GM12878 (cell line): ENCODE results near the gene OSTN. TPM values are rescaled to one million over a fixed set of nuclear protein-coding genes. Genes with fewer than 3 reads are reported as not detected.

Experiments
- ATAC-seq: fragments of 200-7000 bp; cut with Tn5 transposase; 3 replicates; pipeline ENCODE4 v1.9.1; 2020; ENCODE audit warnings: mild to moderate bottlenecking, moderate library complexity
- BruUV-seq: library from RNA; stranded (reverse); fragments of 400-500 nt; replicated peaks from 2 replicates; lab custom pipeline; 2021; lab: Mats Ljungman, UMichigan
- CTCF ChIA-PET: fragments of 300-600 bp; sonication (Branson Sonifier 250); formaldehyde crosslinking; extraction: SDS; loops from one replicate; lab custom pipeline; 2021; ENCODE audit warnings: inconsistent platforms; lab: Yijun Ruan, JAX
- POLR2A ChIA-PET: fragments of 350-600 bp; formaldehyde crosslinking; extraction: SDS; loops from one replicate; lab custom pipeline; 2021; ENCODE audit warnings: inconsistent platforms; lab: Charles Lee
- RAD21 ChIA-PET: fragments of 300-600 bp; sonication (Branson Sonifier 250); formaldehyde crosslinking; loops from one replicate; lab custom pipeline; 2023; ENCODE audit warnings: antibody characterized with exemption; ENCODE audit not compliant: unreplicated experiment; lab: Charles Lee
- SMC1A ChIA-PET: fragments of 300-600 bp; sonication (Branson Sonifier 250); formaldehyde crosslinking; loops from one replicate; lab custom pipeline; 2023; ENCODE audit not compliant: unreplicated experiment, uncharacterized antibody; lab: Charles Lee
- DNase-seq: peaks from one replicate; pipeline ENCODE4 v3.0.0-alpha.2; 2011; ENCODE audit warnings: low read depth, low spot score
- FAIRE-seq: peaks from 3 replicates; lab custom pipeline; 2011; peaks lifted over from hg19 to GRCh38; lab: Jason Lieb, UNC
- H2AFZ ChIP-seq: 2 replicates; pipeline ENCODE4 v1.6.0; 2011; ENCODE audit warnings: low read depth, low read length, control low read depth; ENCODE audit not compliant: control insufficient read depth
- H3K27ac ChIP-seq: 2 replicates; pipeline ENCODE4 v1.5.1; 2011; ENCODE audit warnings: control low read depth; ENCODE audit not compliant: control insufficient read depth, insufficient read depth
- H3K27me3 ChIP-seq, 2 experiments: replicated peaks in 1 of 2; 2 replicates each; pipeline versions ENCODE4 v1.6.0 to v1.6.1; 2011; ENCODE audit warnings: low read length in 1 of 2; ENCODE audit not compliant: control insufficient read depth in 2 of 2, insufficient read depth in 2 of 2
- H3K36me3 ChIP-seq, 2 experiments: 2 replicates each; pipeline ENCODE4 v1.5.1; 2011; ENCODE audit warnings: low read length in 1 of 2; ENCODE audit not compliant: control insufficient read depth in 2 of 2, insufficient read depth in 2 of 2
- H3K4me1 ChIP-seq: 2 replicates; pipeline ENCODE4 v1.6.1; 2011; ENCODE audit warnings: mild to moderate bottlenecking, low read length, moderate library complexity, mixed read lengths; ENCODE audit not compliant: control insufficient read depth, insufficient read depth
- H3K4me2 ChIP-seq: 2 replicates; pipeline ENCODE4 v1.6.0; 2011; ENCODE audit warnings: control low read depth; ENCODE audit not compliant: control insufficient read depth, insufficient read depth
- H3K4me3 ChIP-seq: fragments of 200-600 bp; sonication (generic); 2 replicates; pipeline ENCODE4 v1.5.1; 2016
- H3K79me2 ChIP-seq: 2 replicates; pipeline ENCODE4 v1.6.0; 2011; ENCODE audit warnings: low read length; ENCODE audit not compliant: control insufficient read depth, insufficient read depth
- H3K9ac ChIP-seq: 2 replicates; pipeline ENCODE4 v1.8.0; 2011; ENCODE audit warnings: low read length, control low read depth, mixed read lengths; ENCODE audit not compliant: control insufficient read depth, insufficient read depth
- H3K9me3 ChIP-seq: replicated peaks from 3 replicates; pipeline ENCODE4 v1.5.1; 2011; ENCODE audit warnings: mild to moderate bottlenecking, low read length; ENCODE audit not compliant: control insufficient read depth, insufficient read depth
- H4K20me1 ChIP-seq: 2 replicates; pipeline ENCODE4 v1.6.0; 2011; ENCODE audit not compliant: control insufficient read depth, insufficient read depth
- CREB1 ChIP-seq: IDR thresholded peaks from 2 replicates; pipeline ENCODE4 v1.6.1; 2012; ENCODE audit warnings: low read depth, mild to moderate bottlenecking, inconsistent platforms
- CREM ChIP-seq: IDR thresholded peaks from 2 replicates; pipeline ENCODE4 v1.6.1; 2014; ENCODE audit warnings: antibody characterized with exemption, low read depth
- FOXM1 ChIP-seq: IDR thresholded peaks from 2 replicates; pipeline ENCODE4 v1.6.1; 2012; ENCODE audit warnings: low read depth, mild to moderate bottlenecking, inconsistent platforms, low read length, moderate library complexity
- JUNB ChIP-seq: IDR thresholded peaks from 2 replicates; pipeline ENCODE4 v1.6.1; 2016; ENCODE audit warnings: antibody characterized with exemption, mild to moderate bottlenecking
- MYB ChIP-seq: fragments of 150-350 bp; IDR thresholded peaks from 2 replicates; pipeline ENCODE4 v1.6.1; 2014; ENCODE audit warnings: mild to moderate bottlenecking, low read depth, low read length, borderline replicate concordance
- POLR2AphosphoS2 ChIP-seq: IDR thresholded peaks from 2 replicates; pipeline ENCODE4 v1.6.1; 2011; ENCODE audit warnings: low read depth, mild to moderate bottlenecking, low read length, improper control_type of control experiment, moderate library complexity
- RAD51 ChIP-seq: fragments of 450-650 bp; IDR thresholded peaks from 2 replicates; pipeline ENCODE4 v1.6.1; 2016; ENCODE audit warnings: moderate library complexity, mild to moderate bottlenecking, inconsistent platforms
- RFX5 ChIP-seq: IDR thresholded peaks from 2 replicates; pipeline ENCODE4 v1.6.1; 2011; ENCODE audit warnings: low read depth, low read length, improper control_type of control experiment
- SIX5 ChIP-seq: IDR thresholded peaks from 2 replicates; pipeline ENCODE4 v1.6.1; 2011; ENCODE audit warnings: mild to moderate bottlenecking, low read depth, low read length, moderate library complexity; ENCODE audit not compliant: severe bottlenecking
- SMAD1 ChIP-seq: fragments of 450-650 bp; IDR thresholded peaks from 2 replicates; pipeline ENCODE4 v1.6.1; 2018; ENCODE audit warnings: mild to moderate bottlenecking, low read depth; ENCODE audit not compliant: partially characterized antibody
- TARDBP ChIP-seq: IDR thresholded peaks from 2 replicates; pipeline ENCODE4 v1.6.1; 2016; ENCODE audit warnings: borderline replicate concordance
- ZNF217 ChIP-seq: fragments of 450-650 bp; IDR thresholded peaks from 2 replicates; pipeline ENCODE4 v1.6.1; 2017; ENCODE audit warnings: antibody characterized with exemption, mild to moderate bottlenecking
- WGBS: methylation state at CpG from one replicate; pipeline ENCODE4 v1.1.6; 2016; ENCODE audit warnings: low lambda C conversion rate; ENCODE audit not compliant: insufficient replicate concordance, insufficient coverage; ENCODE audit errors: missing lambda C conversion rate; 5-methylcytosine and 5-hydroxymethylcytosine counted together
- in situ Hi-C: fragments of 300-500 bp; cut with MboI; formaldehyde crosslinking; loops from 9 replicates; pipeline ENCODE4 v1.14.3; 2018; ENCODE audit warnings: mixed read lengths
- intact Hi-C: fragments of 100-400 bp; cut with micrococcal nuclease; formaldehyde crosslinking; loops from one replicate; pipeline ENCODE4 v1.14.2; 2022; ENCODE audit not compliant: unreplicated experiment
- polyA plus RNA-seq, 11 experiments: library from polyadenylated mRNA; depleted of rRNA in 4 of 11; unstranded in 6 of 11; stranded (reverse) in 5 of 11; fragments of >200 nt; fragmentation: Nextera tagmentation in 4 of 11; fragmentation: Illumina TruSeq in 1 of 11; extraction: Ambion mirVana in 4 of 11; extraction: Trizol in 1 of 11; gene quantifications; 1 replicate in 1 of 11; 2 replicates in 10 of 11; pipeline versions ENCODE4 v1.2.1 to v1.2.3, GENCODE V29; 2011 to 2016; ENCODE audit warnings: inconsistent platforms in 2 of 11, missing spikeins in 2 of 11, low read depth in 1 of 11
- total RNA-seq, 4 experiments: library from RNA; depleted of rRNA in 3 of 4; stranded (reverse); fragments of >200 nt in 3 of 4; fragmentation: Illumina TruSeq in 1 of 4; extraction: Trizol in 1 of 4; gene quantifications; 2 replicates each; pipeline versions ENCODE4 v1.2.1 to v1.2.3, GENCODE V29; 2013 to 2021
- TF ChIP-seq, protein P1 (sequence below): fragments of 450-650 bp; IDR thresholded peaks from 2 replicates; pipeline ENCODE4 v1.6.1; 2018; ENCODE audit warnings: mild to moderate bottlenecking, low read depth, moderate library complexity; ENCODE audit not compliant: partially characterized antibody
- TF ChIP-seq, protein P2 (sequence below): IDR thresholded peaks from 2 replicates; pipeline ENCODE4 v1.6.1; 2012; ENCODE audit warnings: low read length, inconsistent platforms
- TF ChIP-seq, protein P3 (sequence below): fragments of 450-650 bp; IDR thresholded peaks from 2 replicates; pipeline ENCODE4 v1.6.1; 2016; ENCODE audit warnings: mild to moderate bottlenecking
- TF ChIP-seq, protein P4 (sequence below): fragments of 450-650 bp; IDR thresholded peaks from 2 replicates; pipeline ENCODE4 v1.6.1; 2016; ENCODE audit warnings: mild to moderate bottlenecking, moderate library complexity, borderline replicate concordance

The OSTN gene
- total and polyA plus RNA-seq, 10 of the 15 experiments (the other 5 are each of a cell fraction or from before 2014, with no cell fraction given) = 0.04 to 0.27 (median 0.06) TPM; not detected in 6

DNA sequence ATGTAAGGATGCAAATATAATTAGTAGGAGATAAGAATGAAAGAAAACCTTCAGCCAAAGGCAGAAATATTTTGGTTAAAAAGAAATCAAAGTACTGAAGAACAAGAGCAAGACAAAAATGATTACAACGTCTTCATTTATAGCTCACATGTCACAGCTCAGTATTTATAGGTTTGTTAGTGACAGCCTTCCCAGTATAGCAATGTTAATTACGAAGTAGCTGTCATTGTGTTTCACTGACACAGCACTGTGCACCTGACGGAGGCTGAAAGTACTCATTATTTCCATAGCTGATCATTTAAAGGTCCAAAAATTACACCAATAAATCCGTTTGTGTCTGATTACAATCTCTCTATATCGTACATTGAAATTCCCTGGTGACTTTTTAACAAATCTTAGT, 561 bp upstream of the OSTN start:
- H3K4me1 ChIP-seq = no peaks in the 10 kb centered on the region
- in situ Hi-C loops = no loop called here
- no peak for FAIRE-seq
- ATAC-seq = no peak
- no peak overlapping the region for H3K4me3 ChIP-seq
- no peaks in the 10 kb centered on the region for H3K27me3 ChIP-seq
- no peak for DNase-seq
- POLR2A ChIA-PET = interaction anchor here (0.6 kb wide), 1 partner anchor 1732 kb away, joined by 5 read pairs; no protein-coding TSS in a partner anchor
- intact Hi-C loops = no loop called here
- SMC1A ChIA-PET = no interaction called here
- no peaks in the 10 kb centered on the region for H3K79me2 ChIP-seq
- BruUV-seq = no TSS peak
- RAD21 ChIA-PET = no interaction called here
- H4K20me1 ChIP-seq = no peaks in the 10 kb centered on the region
- no peak overlapping the region for H3K9ac ChIP-seq
- no peak overlapping the region for H3K4me2 ChIP-seq
- H2AFZ ChIP-seq = no peak overlapping the region
- H3K36me3 ChIP-seq = no peaks in the 10 kb centered on the region
- H3K27ac ChIP-seq = no peak overlapping the region
- 18% methylated on average over 5 of the region's 5 CpGs for WGBS
- no peaks in the 10 kb centered on the region for H3K9me3 ChIP-seq
- CTCF ChIA-PET = interaction anchor here (1.3 kb wide), 1 partner anchor 49 kb away, joined by 4 read pairs; no protein-coding TSS in a partner anchor
- TF ChIP-seq SIX5 (no peak), CREB1 (no peak), JUNB (no peak), RFX5 (no peak), SMAD1 (no peak), POLR2AphosphoS2 (no peak), TARDBP (no peak), FOXM1 (no peak), RAD51 (no peak), CREM (no peak), ZNF217 (no peak), MYB (no peak)
- TF ChIP-seq, protein P1, sequence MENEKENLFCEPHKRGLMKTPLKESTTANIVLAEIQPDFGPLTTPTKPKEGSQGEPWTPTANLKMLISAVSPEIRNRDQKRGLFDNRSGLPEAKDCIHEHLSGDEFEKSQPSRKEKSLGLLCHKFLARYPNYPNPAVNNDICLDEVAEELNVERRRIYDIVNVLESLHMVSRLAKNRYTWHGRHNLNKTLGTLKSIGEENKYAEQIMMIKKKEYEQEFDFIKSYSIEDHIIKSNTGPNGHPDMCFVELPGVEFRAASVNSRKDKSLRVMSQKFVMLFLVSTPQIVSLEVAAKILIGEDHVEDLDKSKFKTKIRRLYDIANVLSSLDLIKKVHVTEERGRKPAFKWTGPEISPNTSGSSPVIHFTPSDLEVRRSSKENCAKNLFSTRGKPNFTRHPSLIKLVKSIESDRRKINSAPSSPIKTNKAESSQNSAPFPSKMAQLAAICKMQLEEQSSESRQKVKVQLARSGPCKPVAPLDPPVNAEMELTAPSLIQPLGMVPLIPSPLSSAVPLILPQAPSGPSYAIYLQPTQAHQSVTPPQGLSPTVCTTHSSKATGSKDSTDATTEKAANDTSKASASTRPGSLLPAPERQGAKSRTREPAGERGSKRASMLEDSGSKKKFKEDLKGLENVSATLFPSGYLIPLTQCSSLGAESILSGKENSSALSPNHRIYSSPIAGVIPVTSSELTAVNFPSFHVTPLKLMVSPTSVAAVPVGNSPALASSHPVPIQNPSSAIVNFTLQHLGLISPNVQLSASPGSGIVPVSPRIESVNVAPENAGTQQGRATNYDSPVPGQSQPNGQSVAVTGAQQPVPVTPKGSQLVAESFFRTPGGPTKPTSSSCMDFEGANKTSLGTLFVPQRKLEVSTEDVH = no peak
- TF ChIP-seq, protein P2, sequence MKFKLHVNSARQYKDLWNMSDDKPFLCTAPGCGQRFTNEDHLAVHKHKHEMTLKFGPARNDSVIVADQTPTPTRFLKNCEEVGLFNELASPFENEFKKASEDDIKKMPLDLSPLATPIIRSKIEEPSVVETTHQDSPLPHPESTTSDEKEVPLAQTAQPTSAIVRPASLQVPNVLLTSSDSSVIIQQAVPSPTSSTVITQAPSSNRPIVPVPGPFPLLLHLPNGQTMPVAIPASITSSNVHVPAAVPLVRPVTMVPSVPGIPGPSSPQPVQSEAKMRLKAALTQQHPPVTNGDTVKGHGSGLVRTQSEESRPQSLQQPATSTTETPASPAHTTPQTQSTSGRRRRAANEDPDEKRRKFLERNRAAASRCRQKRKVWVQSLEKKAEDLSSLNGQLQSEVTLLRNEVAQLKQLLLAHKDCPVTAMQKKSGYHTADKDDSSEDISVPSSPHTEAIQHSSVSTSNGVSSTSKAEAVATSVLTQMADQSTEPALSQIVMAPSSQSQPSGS = no peak
- TF ChIP-seq, protein P3, sequence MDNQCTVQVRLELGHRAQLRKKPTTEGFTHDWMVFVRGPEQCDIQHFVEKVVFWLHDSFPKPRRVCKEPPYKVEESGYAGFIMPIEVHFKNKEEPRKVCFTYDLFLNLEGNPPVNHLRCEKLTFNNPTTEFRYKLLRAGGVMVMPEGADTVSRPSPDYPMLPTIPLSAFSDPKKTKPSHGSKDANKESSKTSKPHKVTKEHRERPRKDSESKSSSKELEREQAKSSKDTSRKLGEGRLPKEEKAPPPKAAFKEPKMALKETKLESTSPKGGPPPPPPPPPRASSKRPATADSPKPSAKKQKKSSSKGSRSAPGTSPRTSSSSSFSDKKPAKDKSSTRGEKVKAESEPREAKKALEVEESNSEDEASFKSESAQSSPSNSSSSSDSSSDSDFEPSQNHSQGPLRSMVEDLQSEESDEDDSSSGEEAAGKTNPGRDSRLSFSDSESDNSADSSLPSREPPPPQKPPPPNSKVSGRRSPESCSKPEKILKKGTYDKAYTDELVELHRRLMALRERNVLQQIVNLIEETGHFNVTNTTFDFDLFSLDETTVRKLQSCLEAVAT = no peak
- TF ChIP-seq, protein P4, sequence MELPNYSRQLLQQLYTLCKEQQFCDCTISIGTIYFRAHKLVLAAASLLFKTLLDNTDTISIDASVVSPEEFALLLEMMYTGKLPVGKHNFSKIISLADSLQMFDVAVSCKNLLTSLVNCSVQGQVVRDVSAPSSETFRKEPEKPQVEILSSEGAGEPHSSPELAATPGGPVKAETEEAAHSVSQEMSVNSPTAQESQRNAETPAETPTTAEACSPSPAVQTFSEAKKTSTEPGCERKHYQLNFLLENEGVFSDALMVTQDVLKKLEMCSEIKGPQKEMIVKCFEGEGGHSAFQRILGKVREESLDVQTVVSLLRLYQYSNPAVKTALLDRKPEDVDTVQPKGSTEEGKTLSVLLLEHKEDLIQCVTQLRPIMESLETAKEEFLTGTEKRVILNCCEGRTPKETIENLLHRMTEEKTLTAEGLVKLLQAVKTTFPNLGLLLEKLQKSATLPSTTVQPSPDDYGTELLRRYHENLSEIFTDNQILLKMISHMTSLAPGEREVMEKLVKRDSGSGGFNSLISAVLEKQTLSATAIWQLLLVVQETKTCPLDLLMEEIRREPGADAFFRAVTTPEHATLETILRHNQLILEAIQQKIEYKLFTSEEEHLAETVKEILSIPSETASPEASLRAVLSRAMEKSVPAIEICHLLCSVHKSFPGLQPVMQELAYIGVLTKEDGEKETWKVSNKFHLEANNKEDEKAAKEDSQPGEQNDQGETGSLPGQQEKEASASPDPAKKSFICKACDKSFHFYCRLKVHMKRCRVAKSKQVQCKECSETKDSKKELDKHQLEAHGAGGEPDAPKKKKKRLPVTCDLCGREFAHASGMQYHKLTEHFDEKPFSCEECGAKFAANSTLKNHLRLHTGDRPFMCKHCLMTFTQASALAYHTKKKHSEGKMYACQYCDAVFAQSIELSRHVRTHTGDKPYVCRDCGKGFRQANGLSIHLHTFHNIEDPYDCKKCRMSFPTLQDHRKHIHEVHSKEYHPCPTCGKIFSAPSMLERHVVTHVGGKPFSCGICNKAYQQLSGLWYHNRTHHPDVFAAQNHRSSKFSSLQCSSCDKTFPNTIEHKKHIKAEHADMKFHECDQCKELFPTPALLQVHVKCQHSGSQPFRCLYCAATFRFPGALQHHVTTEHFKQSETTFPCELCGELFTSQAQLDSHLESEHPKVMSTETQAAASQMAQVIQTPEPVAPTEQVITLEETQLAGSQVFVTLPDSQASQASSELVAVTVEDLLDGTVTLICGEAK = no peak
